Epithelial cell of prostate (primary cell): ENCODE data around the gene ZNF775.
A peak's percentile ranks its signal among the peaks of the same experiment; 100 is the strongest.

ENCODE experiments used
- DNase-seq: peaks from one replicate; pipeline ENCODE4 v3.0.0-alpha.2; 2011; ENCODE audit warnings: low read depth, low spot score
- H3K27ac ChIP-seq: fragments of 450-650 bp; 2 replicates; pipeline ENCODE4 v1.5.1; 2017; ENCODE audit warnings: mild to moderate bottlenecking

Gene ZNF775

DNA sequence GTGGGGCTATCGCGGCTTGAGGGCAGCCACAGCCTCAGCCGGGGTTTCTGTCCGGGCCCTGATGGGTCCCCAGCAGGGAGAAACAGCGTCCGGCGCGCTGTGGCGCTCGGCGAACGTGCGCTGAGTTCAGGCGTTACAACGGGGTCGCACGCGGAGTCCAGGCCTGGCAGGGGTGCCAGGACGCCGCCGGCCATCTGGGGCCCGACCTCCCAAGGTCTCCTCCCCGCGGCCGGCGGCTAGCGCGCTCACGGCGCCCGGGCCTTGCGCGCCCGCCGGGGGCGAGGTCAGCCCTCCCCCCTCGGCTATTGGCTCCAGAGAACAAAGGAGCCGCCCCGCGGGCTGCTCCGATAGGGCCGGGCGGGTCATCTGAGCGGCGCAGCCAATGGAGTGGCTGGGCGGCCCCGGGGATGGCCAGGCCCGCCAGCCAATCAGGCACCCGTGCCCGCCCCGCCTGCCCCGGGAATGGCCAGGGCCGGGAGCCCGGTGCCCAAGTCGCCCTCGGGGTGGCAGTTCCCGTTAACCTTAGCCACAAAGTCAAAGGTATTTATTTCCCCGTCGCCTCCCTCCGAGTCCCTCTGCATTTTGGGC, at the start of gene ZNF775:
ZNF775 (plus strand) TSS at position 478 of the 588 bp plus-strand sequence. CDS start 9,141 bp downstream, outside the sequence.
- DNase-seq: peak; percentile 50
- H3K27ac ChIP-seq: peak within 1 kb of the TSS; percentile 40

DNA sequence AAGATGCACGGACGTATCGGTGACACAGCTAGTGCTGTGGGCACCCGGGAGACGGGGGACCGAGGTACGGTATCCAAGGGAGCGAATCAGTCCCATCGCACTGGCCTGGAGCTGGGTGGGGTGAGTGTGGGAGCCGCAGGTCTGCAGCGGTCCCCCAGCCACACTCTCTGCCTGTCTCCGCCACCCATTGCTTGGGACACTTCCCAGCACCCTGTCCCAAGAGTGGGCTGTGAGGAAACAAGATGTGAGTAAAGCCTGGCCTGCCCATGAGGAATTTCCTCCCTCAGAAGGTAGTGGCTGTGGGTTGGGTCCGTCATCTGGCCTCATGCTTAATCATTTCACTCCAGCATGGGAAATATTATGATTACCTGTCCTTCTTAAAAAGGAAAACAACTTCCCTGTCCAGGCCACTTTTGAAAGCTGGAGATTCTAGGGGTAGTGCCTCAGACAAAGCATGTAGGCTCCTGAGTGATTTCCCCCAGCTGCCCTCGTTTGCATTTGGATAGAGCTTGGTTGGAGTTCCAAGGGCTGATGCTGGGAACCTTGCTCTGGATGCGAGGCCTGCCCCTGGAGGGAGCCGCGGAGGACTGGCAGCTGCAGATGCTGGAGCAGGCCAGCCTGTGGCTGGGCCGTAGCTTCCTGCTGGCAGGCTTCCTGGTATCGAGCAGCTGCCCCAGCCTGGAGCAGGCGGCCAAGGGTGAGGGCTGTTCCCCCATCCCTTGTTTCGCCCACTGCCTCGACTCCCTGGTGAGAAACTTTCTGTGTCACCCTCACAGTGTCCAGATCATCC, 49.6 kb upstream of the ZNF775 start:
- H3K27ac ChIP-seq: no peak overlapping the region
- DNase-seq: no peak

DNA sequence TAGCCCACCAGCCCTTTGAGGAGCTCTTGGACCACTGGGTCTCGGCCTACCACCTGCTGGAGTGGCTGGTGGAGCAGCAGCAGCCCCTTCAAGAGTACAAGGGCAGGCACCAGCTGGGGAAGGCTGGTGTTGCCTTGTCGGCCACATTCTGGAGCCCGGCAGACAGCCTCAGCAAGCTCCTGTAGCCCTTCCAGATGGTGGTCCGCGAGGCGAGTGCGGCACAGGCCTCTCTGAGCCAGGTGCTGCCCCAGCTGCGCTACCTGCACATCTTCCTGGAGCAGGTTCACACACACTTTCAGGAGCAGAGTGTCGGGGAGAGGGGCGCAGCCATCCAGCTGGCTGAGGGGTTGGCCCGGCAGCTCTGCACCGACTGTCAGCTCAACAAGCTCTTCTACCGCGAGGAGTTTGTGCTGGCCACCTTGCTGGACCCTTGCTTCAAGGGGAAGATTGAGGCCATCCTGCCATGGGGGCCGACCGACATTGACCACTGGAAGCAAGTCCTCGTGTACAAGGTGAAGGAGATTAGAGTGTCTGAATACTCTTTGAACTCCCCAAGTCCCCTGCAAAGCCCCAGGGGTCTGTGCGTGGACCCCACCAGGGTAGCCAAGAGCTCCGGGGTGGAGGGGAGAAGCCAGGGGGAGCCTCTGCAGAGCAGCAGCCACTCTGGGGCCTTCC, 48.8 kb upstream of the ZNF775 start:
- no peak for DNase-seq
- no peak overlapping the region for H3K27ac ChIP-seq

DNA sequence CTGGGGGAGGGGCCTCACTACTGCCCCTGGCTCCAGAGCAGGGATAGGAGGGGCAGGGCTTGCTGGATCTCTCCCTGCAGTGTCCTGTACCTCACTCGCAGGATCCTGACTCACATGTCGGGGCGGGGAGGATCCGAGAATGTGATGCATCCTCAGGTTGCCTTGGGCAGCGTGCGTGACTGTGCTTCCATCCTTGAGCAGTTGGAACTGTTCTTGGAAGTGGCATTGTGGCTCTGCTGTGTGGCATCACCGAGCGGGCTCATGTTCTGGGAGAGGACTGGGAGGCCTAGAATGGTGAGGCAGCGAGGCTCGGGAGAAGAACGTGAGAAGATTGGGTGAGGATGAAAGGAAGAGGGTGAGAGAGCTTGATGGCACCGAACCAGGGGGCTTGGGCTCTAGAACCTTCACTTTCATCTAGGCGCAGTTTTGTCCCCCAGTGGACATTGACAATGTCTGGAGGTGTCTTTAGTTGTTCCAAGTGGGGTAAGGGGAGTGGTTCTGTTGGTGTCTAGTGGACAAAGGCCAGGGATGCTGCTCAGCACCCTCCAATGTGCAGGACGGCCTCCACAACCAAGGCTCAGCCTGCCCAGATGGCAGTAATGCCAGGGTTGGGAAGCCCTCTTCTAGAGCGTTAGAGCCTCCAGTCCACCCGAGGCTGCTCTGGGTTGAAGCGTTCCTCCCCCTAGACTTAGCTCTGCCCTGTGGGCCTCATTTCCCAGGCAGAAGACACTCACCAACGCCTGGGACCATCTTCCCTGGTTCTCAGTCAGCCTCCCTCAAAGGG, 46.1 kb upstream of the ZNF775 start:
- DNase-seq: no peak
- H3K27ac ChIP-seq: no peak overlapping the region

DNA sequence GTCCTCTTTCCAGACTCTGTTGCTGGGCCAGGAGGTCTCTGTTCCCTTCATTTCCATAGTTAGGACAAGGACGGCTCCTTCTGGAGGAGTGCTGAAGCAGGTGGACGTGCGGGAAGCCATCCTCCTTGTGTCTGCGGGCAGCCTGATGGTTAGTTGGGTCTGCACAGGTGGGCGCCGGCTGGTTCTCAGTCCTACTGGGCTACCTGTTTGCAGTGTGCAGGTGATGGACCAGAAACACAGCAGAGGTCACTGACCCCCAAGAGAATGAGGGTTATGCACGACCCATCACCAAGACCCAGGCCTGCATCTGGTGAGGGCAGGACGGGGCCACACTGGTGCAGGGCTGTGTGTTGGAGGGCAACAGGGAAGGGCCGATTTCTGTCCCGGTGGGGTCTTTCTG, 45.5 kb upstream of the ZNF775 start:
- DNase-seq: no peak

DNA sequence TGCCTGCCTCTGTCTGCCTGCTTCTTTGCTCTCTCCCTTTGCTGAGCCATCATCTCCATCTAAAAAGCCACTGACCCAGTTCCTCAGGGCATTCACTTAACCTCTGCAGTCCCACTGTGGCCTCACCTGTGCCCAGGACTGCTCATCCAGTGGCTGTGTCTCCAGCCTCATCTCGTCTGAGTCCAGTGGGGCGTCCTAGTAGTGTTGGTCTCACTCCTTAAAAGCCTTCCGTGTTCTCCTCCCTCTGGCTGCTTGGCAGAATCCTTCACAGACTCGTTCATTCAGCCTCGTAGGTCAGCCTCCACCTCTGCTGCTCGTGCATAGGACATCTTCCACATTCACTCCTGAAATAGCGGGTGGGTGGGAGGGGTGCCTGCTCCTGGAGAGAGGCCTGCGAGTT, 45.0 kb upstream of the ZNF775 start:
- H3K27ac ChIP-seq: no peak overlapping the region
- DNase-seq: no peak

More for the DNA sequence above, 45.5 kb upstream of the ZNF775 start:
- H3K27ac ChIP-seq: no peak overlapping the region

DNA sequence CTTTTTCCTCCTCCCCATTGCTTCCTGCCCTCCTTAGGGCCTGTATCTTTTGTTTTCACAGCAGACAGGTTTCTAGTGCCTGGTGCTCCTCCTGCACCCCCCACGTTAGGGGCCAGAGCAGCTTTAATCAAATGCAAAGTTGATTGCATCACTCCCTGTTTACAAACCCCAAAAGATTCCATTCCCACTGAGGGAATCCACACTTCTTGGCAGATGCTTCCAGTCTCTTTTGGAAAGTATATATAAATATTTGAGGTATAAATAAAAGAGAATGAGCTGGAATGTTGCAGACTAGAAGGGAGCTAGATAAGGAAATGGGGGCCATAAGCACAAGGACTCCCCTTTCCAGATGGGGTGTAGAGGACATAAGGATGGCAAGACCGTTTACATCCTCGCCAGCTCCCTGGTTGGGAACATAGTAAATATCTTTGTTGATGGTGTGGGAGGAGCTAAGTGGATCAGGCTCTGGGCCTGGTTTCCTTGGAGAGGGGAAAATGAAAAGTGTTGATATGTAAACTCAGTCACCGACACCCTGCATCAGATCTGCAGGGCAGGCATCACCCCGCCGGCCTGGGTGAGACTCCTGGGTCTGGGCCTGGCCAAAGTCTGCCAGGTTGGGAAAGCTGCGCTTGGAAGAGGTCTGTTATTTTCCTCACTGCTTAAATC, 43.9 kb upstream of the ZNF775 start:
- no peak for DNase-seq
- no peak overlapping the region for H3K27ac ChIP-seq

DNA sequence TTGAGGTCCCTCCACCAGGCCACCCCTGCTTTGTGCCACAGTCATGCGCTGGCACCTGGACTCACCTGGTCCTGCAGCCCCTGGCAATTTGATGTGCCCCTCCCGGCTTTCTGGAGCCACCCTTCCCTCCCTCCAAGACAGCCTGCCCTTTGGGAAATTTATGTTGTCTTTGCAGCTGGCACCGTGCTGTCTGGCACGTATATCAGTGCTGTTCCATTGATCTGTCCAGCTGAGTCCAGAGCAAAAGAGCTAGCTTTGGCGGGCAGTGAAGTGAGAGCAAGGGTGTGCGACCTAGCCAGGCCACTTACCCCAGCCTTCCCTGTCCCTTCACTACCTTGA, 43.4 kb upstream of the ZNF775 start:
- no peak for DNase-seq
- H3K27ac ChIP-seq: no peak overlapping the region

DNA sequence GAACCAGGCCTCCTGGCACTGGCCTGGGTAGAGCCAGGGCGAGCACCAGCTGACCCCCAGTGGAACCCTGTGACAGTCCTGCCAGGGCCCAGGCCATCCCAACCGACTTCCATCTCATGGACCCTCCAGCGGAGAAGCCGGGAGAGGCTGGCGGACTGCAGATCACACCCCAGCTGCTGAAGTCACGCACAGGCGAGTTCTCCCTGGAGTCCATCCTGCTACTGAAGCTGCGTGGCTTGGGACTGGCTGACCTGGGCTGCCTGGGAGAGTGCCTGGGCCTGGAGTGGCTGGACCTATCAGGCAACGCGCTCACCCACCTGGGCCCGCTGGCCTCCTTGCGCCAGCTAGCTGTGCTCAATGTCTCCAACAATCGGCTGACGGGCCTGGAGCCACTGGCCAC, 42.4 kb upstream of the ZNF775 start:
- DNase-seq: no peak
- H3K27ac ChIP-seq: no peak overlapping the region

DNA sequence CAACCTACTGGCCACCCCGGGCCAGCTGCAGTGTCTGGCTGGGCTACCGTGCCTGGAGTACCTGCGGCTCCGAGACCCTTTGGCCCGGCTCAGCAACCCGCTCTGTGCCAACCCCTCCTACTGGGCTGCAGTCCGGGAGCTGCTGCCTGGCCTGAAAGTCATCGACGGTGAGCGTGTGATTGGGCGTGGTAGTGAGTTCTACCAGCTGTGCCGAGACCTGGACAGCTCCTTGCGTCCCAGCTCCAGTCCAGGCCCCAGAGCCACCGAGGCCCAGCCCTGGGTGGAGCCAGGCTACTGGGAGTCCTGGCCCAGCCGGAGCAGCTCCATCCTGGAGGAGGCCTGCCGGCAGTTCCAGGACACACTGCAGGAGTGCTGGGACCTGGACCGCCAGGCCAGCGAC, 42.0 kb upstream of the ZNF775 start:
- DNase-seq: no peak
- no peak overlapping the region for H3K27ac ChIP-seq

DNA sequence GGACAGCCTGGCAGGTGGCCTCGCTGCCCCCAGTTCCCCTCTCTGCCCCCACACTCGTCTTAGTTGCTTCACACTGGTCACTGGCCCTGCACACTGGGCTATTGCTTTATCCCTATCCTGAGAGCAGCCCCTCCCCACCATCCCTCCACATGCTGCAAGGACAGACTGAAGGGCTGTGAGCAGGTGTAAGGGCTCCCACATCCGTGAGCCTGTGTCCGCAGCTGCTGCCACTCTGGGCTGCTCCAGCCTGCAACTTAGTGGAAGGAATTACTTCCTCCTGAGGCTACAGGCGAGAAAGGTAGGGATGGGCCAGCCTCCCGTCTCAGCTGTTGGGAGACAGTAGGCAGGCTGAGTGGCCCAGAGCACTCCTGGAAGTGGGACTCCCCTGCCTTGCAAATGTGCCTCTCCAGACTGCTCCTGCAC, 41.5 kb upstream of the ZNF775 start:
- H3K27ac ChIP-seq: no peak overlapping the region
- no peak for DNase-seq

DNA sequence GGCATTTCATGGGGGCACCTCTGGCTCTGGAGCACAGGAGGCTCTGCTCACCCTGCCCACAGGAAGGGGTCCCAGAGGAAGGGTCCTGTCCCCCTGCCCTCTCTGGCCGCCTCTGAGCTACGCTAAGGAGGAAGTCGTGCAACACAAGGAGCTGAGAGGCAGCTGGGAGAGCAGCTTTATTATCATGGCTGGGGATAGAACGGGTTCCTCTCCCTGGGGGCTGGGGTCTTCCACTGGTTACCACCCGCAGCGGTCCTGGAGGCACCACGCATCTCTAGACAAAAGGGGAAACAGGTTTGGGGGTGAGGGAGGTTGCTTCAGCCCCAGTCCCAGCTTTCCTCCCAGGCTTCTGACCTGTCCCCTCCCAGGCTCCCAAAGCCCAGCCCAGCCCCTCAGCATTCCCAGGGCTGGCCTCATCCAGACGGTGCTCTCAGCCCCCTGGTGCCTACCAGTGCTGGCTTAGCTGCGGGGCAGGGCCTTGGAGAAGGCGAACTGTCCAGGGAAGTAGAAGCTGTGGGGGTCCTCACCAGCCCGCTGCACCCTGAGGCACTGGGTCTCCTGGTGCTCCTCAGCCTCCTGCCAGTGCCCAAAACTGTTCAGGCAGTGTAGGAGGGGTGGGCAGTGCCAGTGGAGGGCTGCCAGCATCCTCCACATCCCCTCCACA, 40.8 kb upstream of the ZNF775 start:
- DNase-seq: no peak
- no peak overlapping the region for H3K27ac ChIP-seq

DNA sequence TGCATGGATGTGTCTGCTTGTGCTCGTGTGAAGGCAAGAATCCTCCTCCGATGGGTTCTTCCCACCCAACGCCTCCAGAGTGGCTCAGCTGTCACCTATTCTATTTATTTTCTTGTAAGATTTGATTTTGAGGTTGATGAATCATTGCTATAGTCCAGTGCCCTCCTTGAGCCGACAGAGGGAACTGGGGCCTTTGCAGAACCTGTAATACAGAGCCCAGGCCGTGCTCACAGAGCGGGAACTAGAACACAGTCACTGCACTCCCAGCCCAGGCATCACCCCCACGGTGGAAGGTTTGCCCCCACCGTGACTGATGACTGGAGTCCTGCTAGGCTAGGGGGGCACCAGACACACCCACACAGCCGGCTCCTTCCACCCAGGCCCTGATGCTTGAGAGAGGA, 39.7 kb upstream of the ZNF775 start:
- H3K27ac ChIP-seq: no peak overlapping the region
- no peak for DNase-seq

DNA sequence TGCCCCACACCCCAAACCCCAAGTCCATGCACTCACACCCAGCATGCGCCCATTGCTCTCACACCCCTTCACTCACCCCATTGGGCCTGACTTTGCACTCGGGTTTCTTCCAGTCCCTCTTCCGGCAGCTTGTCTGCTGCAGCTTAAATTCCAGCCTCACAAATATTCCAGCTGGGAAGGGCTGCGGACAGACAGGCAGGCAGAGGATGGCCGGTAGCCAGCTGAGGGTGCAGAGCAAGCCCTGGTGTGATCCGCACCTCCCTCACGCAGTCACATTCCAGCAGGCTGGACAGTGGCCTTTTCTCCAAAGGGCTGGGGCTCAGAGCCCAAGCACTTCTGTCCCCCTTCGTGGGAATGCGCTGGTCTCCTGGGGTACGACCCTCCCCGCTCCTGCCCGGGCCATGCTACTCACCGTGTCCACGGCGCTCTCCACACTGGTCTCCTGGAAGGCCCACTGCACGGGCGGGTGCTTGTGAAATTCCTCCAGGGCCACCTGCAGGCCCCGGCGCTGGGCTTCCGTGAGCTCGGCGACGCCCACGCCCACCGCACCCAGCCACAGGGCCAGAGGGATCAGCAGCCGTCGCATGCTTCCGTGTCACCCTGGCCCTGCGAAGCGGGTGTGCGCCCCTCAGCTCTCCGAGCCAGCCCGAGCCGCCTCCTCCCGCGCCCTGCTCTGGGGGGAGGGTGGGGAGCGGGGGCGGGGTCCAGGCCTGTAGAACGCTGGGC, 38.9 kb upstream of the ZNF775 start:
- H3K27ac ChIP-seq: no peak overlapping the region
- no peak for DNase-seq

DNA sequence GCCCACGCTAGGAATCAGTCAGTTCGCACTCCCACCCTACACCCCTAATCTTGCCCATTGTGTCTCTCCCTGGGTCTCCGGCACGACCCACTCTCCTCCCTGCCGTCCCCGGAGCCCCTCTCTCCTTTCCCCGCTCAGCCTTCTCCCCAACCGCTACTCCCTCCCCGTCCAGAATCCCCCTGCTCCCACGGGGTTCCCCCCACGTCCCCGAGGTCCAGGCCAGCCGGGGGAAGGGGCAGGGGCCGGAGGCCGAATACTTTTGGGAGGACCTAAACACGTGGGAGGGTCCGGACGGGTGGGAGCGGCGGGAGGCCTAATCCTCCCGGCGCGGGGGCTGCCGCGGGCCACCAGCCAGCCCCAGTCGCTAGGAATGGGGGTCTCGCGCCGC, 38.3 kb upstream of the ZNF775 start:
- no peak overlapping the region for H3K27ac ChIP-seq
- DNase-seq: no peak

DNA sequence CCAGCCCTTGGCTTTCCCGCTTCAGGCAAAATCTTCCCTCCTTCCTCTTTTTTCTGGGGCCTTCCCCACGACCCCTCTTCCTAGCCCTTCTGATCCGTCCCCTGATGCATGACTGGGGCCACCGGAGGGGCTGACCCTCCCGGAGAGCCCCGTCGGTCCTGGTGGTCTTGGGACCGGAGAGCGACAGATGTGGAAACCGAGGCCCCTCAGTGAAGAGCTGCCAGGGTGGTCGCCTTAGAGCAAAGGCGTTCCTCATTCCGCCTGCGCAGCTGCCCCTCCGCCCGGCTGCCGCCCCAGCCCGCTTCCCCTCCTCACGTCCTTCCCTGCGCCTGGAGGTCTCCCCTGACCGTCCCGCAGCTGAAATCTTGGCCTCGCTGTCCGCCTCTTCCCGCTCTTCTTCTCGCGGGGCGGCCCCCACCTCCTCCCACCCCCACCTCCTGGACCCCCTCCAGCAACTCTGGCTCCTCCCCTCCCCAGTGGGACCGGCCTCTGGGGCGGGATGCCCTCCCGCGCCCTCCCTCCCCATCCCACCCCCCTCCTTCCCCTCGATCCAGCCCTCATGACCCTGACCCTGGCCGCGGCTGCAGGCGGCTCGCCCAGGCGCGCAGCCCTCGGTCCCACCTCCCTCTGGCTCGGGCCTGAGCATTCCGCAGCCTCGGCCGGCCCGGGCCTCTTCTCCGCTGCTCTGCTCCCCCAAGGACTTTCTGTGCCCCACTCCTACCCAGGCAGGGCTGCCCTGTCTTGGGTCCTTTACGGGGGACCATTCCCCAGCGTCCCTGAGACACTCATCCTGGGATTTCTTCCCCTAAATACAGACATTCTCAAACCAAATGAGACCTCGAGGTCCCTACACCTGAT, 37.6 kb upstream of the ZNF775 start, which contains the start of gene RARRES2:
RARRES2 (minus strand) TSS at position 367 of the 858 bp plus-strand sequence. CDS start 1,020 bp downstream, outside the sequence.
- no peak for DNase-seq
- H3K27ac ChIP-seq: no peak within 1 kb of the TSS

DNA sequence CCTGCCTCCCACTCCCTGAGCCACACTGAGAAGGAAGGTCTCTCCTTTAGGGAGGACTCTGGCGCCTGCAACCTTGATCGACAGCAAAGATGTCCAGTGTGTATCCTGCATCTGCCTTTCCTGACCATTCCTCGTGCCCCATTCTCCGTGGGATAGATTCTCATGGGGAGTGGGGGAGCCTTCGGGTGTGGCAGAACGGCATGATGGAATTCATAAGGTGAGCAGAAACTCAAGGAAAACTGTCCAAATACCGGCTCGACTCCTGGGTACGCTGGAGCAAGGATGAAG, 37.1 kb upstream of the ZNF775 start:
- H3K27ac ChIP-seq: no peak overlapping the region
- no peak for DNase-seq

DNA sequence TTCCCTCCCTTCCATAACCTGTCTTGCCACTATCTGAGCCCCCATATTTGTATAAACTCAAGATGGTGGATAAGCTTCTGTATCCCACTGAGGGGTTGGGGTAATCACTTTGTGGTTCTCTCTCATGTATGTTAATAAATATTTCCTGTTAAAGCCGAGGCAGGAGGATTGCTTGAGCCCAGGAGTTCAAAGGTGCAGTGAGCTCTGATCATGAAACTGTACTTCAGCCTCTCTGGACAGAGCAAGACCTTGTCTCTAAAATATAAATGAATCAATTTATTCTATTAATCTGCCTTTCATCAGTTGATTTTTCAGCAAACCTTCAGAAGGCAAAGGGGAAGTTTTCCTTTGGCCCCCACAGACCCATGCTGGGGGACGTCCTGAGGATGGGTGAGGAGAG, 35.9 kb upstream of the ZNF775 start:
- DNase-seq: no peak
- no peak overlapping the region for H3K27ac ChIP-seq
